Transverse colon (tissue), 4 donors: Measurements from ENCODE around the gene HSH2D. TPM values are rescaled to one million over a fixed set of nuclear protein-coding genes. Genes with fewer than 3 reads are reported as not detected.

ENCODE experiments used
- DNase-seq: peaks from one replicate; pipeline ENCODE4 v3.0.0-alpha.2; 2019
- H3K27ac ChIP-seq, 4 donors: fragments of 200-600 bp; sonication (generic); 2 replicates each; pipeline ENCODE4 v1.5.1; 2016 to 2018; ENCODE audit warnings: inconsistent platforms in 4 of 4
- H3K27me3 ChIP-seq: fragments of 200-600 bp; sonication (generic); 2 replicates; pipeline ENCODE4 v1.5.1; 2017; ENCODE audit warnings: inconsistent platforms
- H3K36me3 ChIP-seq, 4 donors: fragments of 200-600 bp; sonication (generic); 2 replicates each; pipeline ENCODE4 v1.5.1; 2017 to 2019; ENCODE audit warnings: inconsistent platforms in 4 of 4
- H3K4me1 ChIP-seq, 4 donors: fragments of 200-600 bp; sonication (generic); 2 replicates each; pipeline ENCODE4 v1.5.1; 2017 to 2020; ENCODE audit warnings: inconsistent platforms in 4 of 4
- H3K4me3 ChIP-seq, 4 donors: fragments of 200-600 bp; sonication (generic); 1 replicate in 1 of 4; 2 replicates in 3 of 4; pipeline versions ENCODE4 v1.5.1 to v1.6.1; 2017 to 2019; ENCODE audit warnings: inconsistent platforms in 4 of 4
- H3K9me3 ChIP-seq, 2 donors: fragments of 200-600 bp; sonication (generic); 2 replicates each; pipeline ENCODE4 v1.5.1; 2017 to 2019; ENCODE audit warnings: inconsistent platforms in 2 of 2
- CTCF ChIP-seq, 5 experiments: fragments of 200-600 bp in 3 of 5; fragments of 450-650 bp in 2 of 5; sonication (generic) in 3 of 5; IDR thresholded peaks; 1 replicate in 2 of 5; 2 replicates in 3 of 5; pipeline ENCODE4 v1.5.1; 2016 to 2017; ENCODE audit warnings: antibody characterized with exemption in 5 of 5, inconsistent platforms in 3 of 5, mild to moderate bottlenecking in 2 of 5, moderate library complexity in 1 of 5
- EP300 ChIP-seq: sonication (generic); formaldehyde crosslinking; IDR thresholded peaks from one replicate; pipeline ENCODE4 v1.6.1; 2017; ENCODE audit warnings: antibody characterized with exemption, low read depth
- POLR2A ChIP-seq: fragments of 450-650 bp; IDR thresholded peaks from one replicate; pipeline ENCODE4 v1.6.1; 2016; ENCODE audit warnings: antibody characterized with exemption, mild to moderate bottlenecking, moderate library complexity
- POLR2AphosphoS5 ChIP-seq, 3 donors: sonication (generic); formaldehyde crosslinking; IDR thresholded peaks; one replicate each; pipeline ENCODE4 v1.6.1; 2016; ENCODE audit warnings: antibody characterized with exemption in 3 of 3
- WGBS, 2 donors: methylation state at CpG; one replicate each; pipeline ENCODE4 v1.1.5; 2018; ENCODE audit warnings: low coverage in 1 of 2; 5-methylcytosine and 5-hydroxymethylcytosine counted together
- in situ Hi-C, 4 donors: fragments of 200-750 bp; cut with MboI; loops; one replicate each; pipeline versions ENCODE4 v1.15.0 to v1.15.1; 2017; ENCODE audit warnings: low sequenced_read_pairs in 3 of 4, low pct_ligation_motif_present in 1 of 4, low pct_unique_long_range_greater_than_20kb in 1 of 4
- intact Hi-C: fragments of 100-400 bp; cut with DNase I; formaldehyde crosslinking; loops from one replicate; pipeline ENCODE4 v1.15.1; 2023; ENCODE audit warnings: low total_unique reads
- total RNA-seq, 4 donors: library from RNA; depleted of rRNA; stranded (reverse); fragments of >200 nt; gene quantifications; one replicate each; pipeline ENCODE4 v1.1.0, GENCODE V29; 2016

The HSH2D gene
- total RNA-seq, 4 donors from 2014 or later, result 17.6 to 55.4 (median 30.8) TPM

GRCh38 chr19:16205205-16206045, 61.9 kb downstream of the HSH2D start:
- 79% methylated on average over 5 of the region's 11 CpGs; no CpG with 5 or more reads in 1 of the 2 donors for WGBS, 2 donors
- intact Hi-C loops (no loop called here), in situ Hi-C loops (no loop called here)
- Histone ChIP-seq H3K36me3 (peaks cover 0 to 25% (median 8%) of the 10 kb centered on the region in 4 donors), H3K27ac (no peak overlapping the region), H3K27me3 (no peaks in the 10 kb centered on the region), H3K4me3 (no peak overlapping the region), H3K4me1 (no peaks in the 10 kb centered on the region), H3K9me3 (no peaks in the 10 kb centered on the region)
- no peak for DNase-seq
- TF ChIP-seq POLR2AphosphoS5 (IDR thresholded peaks at IDR 0.05), result no peak
- TF ChIP-seq EP300, result no peak

- WGBS, 2 donors, result 84% methylated on average over 12 of the region's 14 CpGs; no CpG with 5 or more reads in 1 of the 2 donors
- no peak for TF ChIP-seq EP300
- TF ChIP-seq POLR2A, result no peak
- no peak for TF ChIP-seq POLR2AphosphoS5 (IDR thresholded peaks at IDR 0.05)
- no peak for TF ChIP-seq CTCF (IDR thresholded peaks at IDR 0.05)
- intact Hi-C loops, result no loop called here
- Histone ChIP-seq H3K4me3 (no peak overlapping the region), H3K27ac (no peak overlapping the region), H3K36me3 (peaks cover 0 to 25% (median 8%) of the 10 kb centered on the region in 4 donors), H3K4me1 (no peaks in the 10 kb centered on the region), H3K9me3 (no peaks in the 10 kb centered on the region), H3K27me3 (no peaks in the 10 kb centered on the region)
- in situ Hi-C loops, result no loop called here
- DNase-seq, result no peak
Observed at GRCh38 chr19:16206046-16206605, 62.6 kb downstream of the HSH2D start.

GRCh38 chr19:16206637-16207036, 63.2 kb downstream of the HSH2D start:
- no peak for DNase-seq
- Histone ChIP-seq H3K9me3 (no peaks in the 10 kb centered on the region), H3K27me3 (no peaks in the 10 kb centered on the region), H3K4me1 (no peaks in the 10 kb centered on the region), H3K4me3 (no peak overlapping the region), H3K27ac (no peak overlapping the region), H3K36me3 (peaks cover 0 to 25% (median 8%) of the 10 kb centered on the region in 4 donors)
- TF ChIP-seq CTCF (IDR thresholded peaks at IDR 0.05), result no peak
- TF ChIP-seq POLR2AphosphoS5 (IDR thresholded peaks at IDR 0.05), result no peak
- TF ChIP-seq EP300, result no peak
- in situ Hi-C loops (no loop called here), intact Hi-C loops (no loop called here)
- 91 to 93% methylated on average over 3 to 7 of the region's 7 CpGs for WGBS, 2 donors

- Histone ChIP-seq H3K36me3 (peaks cover 0 to 25% (median 8%) of the 10 kb centered on the region in 4 donors), H3K4me1 (no peaks in the 10 kb centered on the region), H3K9me3 (no peaks in the 10 kb centered on the region), H3K27ac (no peak overlapping the region), H3K27me3 (no peaks in the 10 kb centered on the region), H3K4me3 (no peak overlapping the region)
- in situ Hi-C loops, result no loop called here
- intact Hi-C loops, result no loop called here
- TF ChIP-seq POLR2AphosphoS5 (IDR thresholded peaks at IDR 0.05) (no peak), CTCF (IDR thresholded peaks at IDR 0.05) (no peak)
- 95 to 96% methylated on average over 5 to 10 of the region's 10 CpGs for WGBS, 2 donors
- DNase-seq, result no peak
Observed at GRCh38 chr19:16207063-16207462, 63.6 kb downstream of the HSH2D start.
